Measurements from ENCODE around the gene TRPV5.

The TRPV5 gene

DNA sequence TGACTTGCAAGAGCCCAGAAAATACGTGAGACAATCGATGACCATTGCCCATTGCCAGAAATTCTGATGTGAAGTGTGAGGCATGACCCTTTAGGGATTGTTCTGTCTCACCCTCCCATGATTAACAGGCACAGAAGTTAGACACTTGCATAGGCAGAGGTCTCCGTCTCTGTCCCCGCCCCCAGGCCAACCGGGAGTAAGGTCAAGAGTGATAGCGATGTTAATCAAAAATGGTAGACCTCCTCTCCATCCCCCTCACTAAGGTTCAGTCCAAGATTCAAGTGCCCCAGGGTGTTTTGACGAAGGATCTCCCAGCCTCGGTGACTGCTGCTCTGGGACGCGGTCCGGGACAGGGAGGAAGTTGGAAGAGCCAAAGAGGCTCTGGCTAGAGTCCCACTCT is 25.3 kb downstream of the TRPV5 start:
- DNase-seq: no peak

DNA sequence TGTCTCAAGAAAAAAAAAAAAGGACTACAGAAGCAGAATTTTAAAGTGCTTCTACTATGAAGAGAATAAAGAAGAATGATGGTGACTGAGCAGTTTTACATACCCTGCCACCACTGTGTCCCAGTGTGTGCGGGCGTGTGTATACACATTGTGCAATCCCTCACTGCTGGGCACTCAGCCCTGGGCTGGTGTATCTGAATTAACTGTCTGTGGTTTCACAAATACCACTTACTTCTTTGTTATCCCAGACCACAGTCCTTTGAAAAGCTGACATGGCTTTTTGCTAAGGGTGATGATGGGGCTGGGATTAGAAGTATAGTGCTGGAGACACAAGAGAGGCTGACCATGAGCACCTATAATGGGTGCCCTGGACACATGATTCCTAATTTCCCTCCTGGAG is 26.9 kb downstream of the TRPV5 start:
- no peak for DNase-seq

DNA sequence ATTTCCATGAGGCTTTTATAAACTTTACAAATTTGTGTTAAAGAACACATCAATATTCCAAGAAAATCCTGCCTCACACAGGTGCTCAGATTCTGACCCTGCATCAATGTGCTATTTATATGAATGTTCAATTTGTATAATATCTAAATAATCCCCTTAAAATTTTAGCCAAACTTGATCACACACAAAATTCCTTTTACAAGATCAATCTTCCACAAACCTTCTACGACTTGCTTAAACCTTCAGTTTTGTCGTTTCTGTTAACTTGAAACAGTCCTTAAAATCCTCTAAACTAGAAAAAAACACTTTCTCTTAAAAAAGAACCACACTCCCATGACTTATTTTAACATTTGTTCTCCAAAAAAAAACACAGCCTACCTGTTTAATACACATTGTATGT is 27.8 kb downstream of the TRPV5 start:
- no peak for DNase-seq

DNA sequence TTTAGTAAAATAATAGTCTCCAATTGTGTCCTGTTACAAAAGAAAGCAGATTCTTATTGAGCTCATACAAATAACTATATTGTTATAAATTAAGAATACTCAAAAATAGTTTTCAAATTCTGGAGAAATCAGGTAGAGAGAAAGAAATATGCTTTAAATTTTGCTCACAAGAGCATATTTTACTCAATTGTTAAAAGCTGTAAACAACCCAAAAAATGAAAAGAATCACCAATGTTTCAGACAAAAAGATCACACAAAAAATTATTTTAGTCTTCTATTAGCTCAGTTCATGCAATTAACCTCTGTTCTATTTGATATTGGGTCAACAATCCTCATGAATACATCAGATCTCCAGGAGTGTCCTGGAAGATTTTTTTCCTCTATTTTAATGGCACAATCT is 29.4 kb downstream of the TRPV5 start:
- DNase-seq: no peak

DNA sequence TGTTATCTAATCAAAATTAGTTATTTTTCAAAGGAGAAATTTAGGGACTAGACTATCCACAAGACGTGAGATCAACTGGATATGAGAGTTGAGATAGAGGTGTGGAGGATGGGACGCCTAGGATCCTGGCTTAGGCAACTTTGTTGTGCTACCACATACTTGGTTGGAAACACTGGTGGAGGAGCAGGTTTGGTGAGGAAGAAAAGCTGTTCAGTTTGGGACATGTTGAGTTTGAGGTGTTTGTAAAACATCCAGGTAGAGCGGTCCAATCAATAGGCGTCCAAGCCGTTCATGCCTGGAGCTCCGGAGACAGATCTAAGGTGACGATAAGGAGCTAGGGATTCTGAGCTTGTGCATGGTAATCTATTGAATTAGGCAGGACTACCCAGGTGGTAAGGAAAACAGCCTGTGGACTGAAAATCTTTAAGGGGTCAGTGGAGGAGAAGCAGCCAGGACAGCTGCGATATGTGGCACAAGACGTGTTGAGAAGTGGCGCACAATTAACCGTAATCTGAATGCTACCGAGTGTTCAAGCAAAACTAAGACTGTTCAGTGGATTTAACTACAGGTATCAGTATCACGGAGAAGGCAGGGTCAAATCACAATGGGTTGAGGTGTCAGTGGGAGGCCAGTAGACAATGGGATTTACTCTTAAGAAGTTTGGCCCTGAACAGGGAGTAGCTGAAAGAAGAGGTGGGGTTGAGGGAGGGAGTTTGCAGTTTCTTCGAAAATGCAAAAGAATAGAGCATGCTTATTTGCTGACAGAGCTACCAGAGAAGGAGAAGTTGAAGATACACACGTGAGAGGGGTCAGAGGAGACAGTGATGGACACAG is 31.9 kb downstream of the TRPV5 start:
- DNase-seq: no peak

DNA sequence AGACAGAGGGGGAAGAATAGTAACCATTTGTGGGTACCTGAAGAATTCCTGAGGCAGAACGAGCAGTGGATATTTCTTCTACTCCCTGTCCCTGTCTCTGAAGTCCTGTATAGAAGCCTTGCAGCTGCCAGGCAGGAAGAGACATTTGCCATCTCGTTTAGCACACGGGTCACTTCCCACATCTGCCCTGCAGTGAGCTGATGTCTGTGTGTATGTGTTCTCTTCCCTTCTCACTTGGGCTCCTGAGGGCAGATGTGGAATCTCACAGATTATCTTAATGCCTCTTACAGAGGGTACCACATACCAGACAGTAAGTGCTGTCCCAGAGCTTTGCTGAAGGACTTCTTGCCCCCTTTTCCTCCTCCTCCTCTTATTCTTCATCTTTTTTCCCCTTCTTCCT is 33.9 kb downstream of the TRPV5 start:
- DNase-seq: no peak

DNA sequence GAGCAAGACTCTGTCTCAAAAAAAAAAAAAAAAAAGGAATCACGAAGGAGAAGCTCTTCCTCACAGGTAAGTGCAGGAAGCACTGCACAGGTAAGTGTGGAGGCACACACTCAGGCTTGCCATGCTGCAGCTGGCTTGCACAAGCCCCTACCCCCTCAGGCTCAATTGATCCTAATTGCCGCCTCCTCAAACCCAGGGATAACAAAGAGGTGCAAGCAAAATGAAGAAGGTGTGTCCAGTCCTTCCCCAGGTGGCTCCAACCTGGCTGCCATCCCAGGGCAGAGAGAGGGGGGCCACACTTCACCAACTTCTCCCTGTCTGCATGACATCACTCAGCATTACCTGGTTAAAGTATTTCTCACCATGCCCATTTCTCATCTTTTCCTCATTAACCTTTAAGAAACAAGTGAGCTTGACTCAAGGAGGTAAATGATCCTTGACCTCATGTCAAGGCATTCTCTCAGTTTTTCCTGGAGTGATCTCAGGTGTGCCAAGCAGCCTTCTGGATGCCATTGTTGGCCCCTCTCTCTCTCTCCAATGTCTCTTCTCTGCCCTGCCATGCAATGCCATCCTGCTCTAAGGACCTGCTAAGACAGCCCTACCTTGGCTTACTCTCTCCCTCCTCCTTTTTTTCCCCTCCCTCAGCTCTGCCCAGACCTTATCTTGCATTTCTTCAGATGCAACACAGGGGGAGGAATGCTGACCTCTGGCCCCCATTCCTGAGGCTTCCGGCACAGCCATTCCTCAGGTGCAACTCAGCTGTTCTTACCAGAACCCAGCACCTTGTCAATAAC is 35.0 kb downstream of the TRPV5 start:
- no peak for DNase-seq

DNA sequence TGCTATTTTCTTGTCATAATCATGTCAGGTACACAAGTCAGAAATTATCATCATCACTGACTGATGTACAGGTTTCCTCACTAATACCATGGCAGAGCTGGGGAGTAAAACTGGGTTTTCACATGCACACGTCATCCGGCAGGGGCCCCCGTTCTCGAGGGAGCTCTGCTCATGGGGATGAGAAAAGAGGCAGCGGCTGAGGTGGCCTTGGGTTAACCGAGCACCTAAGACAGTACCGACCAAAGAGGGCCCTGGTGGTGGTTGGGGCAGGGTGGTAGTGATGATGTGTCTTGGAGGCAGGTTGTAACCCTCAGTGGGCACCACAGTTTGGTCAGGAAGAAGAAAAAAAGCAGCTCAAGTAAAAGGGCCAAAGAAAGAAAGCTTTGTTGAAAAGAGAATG is 35.9 kb downstream of the TRPV5 start:
- no peak for DNase-seq

DNA sequence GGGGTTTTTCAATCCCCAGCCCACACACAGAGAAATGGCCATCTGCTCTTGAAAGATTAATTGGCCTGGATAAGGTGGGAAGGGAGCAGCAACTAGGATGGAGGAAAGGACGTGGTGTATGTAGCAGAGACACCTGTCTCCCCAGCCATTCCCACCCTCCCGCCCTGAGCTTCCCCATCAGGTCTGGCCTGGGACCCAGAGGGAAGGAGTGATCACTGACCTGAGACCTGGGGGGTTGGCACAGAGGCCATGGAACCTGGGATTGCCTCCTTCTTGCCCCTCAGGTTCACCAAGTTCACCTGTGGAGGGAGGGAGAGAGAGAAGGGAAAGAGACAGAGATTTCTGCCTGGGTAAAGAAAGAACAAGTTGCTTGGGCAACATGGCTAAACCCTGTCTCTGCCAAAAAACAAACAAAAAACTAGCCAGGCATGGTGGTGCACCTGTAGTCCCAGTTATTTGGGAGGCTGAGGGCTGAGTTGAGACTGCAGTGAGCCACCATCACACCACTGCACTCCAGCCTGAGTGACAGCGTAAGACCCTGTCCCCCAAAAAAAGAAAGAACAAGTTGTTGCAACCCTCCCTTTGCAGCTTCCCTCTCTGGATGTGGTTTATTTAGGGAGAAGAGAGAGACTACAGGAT is 36.7 kb downstream of the TRPV5 start:
- no peak for DNase-seq

DNA sequence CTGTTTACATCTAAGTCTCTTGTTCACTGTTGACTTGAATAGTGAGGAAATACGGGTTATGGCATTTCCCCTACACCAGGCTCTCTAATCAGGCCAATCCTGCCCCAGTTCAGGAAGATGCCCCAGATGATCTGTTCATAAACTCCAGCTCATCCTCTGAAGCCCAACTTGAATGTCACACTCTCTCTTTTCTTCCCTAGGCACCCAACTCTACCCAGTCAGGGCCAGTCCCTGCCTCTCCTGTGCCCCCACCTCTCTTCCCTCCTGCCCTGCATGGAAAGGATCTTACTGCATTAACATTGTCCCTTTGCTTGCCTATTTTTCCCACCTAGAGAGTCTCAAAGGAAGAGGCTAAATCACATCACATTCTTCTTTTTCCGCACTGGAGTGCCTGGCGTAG is 37.4 kb downstream of the TRPV5 start:
- DNase-seq: no peak

DNA sequence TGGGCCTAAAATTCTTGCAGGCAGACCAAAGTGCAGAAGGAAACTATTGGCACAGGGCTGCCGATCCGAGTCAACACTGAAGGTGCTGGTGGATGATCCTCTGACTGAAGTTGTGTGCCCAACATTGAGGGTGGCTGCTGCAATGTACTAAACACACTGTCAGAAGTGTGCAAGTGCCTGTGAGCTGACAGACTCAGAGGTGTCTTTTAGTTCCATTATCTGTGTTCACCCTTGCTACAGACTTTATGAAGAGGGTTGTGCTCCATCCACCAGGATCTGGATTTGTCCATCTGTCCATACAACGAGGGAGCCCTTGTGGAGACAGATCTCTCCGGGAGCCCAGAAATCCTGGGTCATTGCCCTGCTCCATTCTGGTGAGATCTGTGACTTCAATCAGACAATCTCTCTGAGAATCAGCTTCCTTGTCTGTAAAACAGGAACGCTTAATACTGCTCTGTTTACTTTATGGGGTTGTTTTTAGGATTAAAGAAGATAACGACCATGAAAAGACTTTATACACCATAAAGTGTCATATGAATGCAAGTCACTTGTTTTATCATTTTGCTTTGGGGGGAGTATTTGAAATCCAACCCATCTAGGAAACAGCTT is 38.5 kb downstream of the TRPV5 start:
- DNase-seq: no peak

DNA sequence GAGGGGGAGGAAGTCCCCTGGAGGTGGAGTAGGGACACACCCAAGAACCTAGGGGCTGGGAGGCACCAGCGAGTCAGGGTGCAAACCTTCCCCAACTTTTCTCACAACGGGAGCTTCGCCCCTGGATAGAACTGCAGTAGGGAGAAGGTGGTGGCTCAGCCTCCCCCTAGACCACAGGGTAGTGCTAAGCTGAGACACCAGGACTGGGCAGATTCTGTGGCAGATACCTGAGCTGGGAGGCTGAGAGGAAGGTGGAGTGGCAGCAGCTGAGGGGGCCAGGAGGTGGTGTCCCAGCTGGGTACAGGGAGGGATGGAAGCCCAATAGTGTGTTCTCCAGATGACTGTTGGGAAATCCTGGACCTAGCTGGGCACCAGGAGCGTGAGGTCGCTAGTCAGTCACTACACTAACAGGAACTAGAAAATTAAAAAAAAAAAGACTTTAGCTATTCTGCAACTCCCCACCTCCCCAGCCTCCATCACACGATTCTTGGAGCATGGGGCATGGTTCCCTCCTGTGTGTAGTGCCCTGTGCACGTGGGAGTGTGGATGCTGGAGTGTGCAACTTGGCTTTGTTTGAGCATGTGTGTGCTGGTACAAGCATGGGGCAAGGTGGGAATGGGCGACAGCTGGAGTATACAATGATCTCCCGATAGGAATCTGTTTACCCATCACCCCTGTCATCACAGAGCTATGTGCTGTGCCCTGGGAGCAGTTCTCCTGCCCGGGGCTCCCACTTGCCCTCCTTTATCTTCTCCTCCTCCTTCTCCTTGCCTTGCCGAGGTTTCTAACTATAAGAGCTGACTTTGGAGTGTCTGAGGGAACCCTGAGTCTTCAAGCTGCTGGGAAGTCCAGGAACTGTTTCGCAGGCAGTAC is 39.2 kb downstream of the TRPV5 start:
- DNase-seq: no peak

DNA sequence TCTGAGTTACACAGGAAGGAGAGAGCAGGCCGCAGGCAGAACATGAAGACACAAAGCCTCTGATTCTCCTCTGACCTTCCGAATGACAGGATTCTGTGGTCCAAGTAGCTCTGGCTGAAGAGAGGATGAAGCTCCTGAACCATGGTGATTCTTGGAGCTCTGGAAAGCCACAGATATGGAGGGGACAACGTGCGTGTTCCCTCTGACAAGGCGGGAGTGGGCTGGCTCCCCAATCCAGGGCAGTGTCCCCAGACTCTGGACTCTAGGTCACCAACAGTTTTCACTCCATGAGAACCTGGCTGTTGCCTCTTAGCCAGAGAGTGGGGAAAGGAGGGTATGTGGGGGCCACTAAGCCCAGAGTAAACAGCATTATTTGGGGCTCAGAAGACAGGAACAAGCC is 40.6 kb downstream of the TRPV5 start:
- no peak for DNase-seq

DNA sequence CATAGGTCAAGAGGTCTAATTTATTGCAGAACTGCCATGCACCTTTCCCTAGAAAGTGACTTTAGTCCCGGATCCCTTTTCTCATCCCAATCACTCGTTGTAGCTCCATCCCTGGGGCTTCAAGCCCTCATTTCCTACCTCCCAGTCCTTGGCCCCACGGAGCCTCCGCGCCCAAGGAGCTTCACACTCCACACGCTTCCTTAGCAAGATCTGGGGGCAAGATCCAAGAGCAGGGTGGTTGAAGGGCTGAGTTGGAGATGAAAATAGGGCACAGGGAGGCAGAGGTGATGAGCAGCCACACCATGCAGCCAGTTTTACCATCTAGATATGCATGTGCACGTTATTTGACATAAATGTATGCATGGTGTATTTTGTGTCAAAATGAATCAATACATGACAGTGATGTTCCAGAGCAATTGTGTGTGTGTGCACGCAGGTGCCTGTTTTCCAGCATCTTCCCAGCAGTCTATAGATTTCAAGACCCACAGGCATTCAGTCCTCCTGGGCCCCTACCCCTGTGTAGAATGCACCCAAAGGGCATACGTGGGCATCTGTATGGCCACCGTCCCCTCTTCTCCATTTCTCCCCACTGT is 42.0 kb downstream of the TRPV5 start:
- DNase-seq: no peak

DNA sequence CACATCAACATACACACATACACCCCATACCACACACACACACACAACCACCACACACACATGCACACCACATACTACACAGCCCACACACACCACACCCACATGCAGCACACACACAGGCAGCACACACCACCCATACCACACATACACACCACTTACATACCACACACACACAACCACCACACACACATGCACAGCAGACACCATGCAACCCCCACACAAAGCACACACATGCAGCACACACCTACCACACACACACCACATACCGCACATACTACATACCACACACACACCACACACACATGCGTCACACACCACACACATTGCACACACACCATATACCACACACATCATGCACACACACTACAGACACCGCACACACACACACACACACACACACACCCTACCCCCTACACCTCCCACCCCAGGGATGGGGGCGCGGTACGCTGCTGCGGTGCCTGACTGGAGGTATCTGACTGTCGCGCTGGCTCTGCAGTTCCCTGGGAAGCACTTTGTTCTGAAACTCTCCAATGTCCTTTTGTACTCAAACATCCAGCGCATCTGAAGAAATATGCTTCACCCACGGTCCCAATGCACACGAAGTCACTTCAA is 42.6 kb downstream of the TRPV5 start:
- no peak for DNase-seq

DNA sequence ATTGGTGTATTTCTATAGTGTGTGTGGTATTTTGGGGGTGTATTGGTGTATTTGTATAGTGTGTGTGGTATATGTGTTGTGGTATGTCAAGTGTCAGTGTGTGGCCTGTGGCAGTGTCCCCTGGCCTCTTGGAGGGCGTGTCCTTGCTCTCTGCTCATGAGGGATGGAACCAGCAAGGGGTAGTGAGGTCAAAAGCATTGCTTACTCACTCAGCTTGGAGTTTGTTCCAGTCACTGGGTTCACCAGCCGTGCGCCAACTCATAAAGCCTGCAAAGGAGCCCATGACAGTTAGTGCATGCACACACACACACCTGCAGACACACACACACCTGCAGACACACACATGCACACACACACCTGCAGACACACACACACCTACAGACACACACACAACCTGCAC is 43.7 kb downstream of the TRPV5 start:
- no peak for DNase-seq

DNA sequence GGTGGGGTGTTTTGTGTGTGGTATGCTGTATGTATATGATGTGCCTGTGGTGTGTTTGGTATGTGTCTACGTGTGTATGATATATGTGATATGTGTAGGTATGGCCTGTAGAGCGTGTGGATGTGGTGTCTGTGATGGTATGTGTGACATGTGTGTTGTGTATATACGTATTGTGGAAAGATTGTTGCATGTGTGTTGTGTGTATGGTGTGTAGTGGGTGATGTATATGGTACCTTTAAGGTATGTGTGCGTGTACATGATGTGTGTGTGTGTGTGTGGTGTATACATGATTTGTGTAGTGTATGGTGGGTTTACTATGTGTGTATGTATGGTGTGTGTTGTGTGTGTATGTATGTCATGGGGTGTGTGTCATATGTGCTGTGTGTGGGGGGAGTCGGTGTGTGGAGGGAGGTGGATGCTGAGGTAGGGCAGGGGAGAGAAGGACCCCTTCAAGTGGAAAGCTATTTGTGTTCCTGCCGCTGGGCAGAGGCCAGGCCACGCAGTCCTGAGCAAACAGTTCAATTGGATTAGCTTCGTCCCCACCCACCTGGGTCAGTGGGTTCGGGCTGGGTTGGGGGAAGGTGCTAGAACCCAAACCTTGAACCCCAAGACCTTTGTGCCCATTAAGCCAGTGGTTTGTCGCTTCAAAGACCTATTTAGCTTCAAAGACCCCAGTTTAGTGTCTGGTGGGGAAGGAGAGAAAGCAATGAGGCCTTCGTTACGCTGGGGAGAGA is 46.1 kb downstream of the TRPV5 start:
- DNase-seq: no peak

DNA sequence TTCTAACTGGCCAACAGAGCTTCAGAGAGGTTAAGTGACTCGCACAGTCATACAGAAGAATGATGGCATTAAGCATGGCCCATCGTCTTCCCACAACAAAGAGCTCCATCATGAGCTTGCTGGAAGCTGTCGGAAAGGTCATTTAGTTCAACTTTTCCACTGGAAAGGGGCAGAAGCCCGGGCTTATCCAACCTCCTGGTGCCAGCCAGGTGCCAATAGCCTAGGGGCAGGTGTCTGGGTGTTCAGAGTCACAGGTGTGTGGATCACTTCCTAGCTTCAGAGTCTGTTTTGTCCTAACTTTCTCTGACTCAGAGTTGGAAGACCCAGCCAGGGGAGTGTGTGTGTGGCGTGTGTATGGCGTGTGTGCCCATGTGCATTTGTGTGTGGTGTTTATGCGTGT is 46.7 kb downstream of the TRPV5 start:
- DNase-seq: no peak

DNA sequence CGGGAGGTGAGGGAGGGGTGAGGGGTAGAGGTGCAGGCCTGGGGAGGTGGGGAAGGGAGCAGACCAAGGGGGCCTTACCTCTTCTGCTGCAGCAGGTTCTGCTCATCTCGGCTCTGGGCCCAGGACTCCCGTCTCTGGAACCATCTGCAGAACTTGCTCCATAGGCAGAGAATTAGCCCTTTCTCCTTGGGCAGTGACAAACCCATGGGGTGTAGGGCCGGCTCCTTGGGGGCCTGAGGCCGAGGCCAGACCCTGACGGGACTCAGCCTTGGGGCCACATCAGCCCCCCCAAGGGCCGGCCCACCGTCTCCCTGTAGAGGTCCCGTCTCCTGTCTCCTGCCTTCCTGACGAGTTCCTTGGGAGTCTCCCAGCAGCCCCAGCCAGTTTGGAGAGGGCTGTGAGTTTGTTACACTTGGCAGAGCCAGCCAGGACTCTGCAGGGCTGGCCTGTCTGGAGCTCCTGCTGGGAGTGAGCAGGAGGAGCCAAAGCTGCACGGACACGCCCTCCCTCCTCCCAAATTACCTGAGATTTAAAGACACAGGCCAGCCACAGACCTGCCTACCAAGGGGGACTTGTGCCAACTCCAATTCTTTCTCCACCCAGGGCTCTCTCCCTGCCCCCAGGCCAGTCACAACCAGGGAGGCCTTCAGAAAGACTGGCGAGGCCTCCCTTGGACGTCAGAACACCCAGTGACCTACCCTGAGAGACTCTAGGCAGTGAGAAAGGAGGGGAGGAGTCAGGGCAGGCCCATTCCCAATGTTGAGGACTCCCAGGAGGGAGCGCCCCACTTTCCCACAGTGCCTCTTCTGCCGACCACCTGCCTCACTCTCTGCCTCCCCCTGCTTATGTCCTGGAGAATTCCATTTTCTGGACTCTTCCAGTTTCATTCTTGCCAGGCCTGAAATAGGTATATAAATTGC is 48.0 kb downstream of the TRPV5 start, which contains the start of gene TRPV6:
TRPV6 (minus strand) TSS at position 435 of the 920 bp plus-strand sequence.
- DNase-seq: no peak

DNA sequence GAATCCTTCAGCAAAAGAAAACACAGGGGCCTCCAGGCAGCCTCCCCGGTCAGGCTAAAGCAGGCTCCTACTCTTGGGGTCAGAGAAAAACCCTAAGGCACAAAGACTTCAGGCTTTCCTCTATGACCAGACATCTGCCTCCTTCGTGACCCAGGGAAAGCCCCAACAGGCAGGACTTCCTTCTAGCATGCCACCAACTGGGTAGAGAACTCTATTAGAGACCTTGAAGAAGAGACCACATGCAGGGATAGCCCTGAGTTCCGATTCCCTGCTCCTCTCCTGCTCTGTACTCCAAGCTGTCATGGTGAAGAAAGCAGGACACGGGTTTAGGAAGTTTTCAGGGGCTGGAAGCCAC is 49.3 kb downstream of the TRPV5 start:
- no peak for DNase-seq
